HG02571 (cell line): Measurements from ENCODE around the gene ARID5B.
A peak's percentile ranks its signal among the peaks of the same experiment; 100 is the strongest.

Experiments used
- ATAC-seq: cut with Tn5 transposase; IDR thresholded peaks from one replicate; pipeline ENCODE4 v1.9.1; 2021; ENCODE audit warnings: mild to moderate bottlenecking, moderate library complexity; ENCODE audit not compliant: unreplicated experiment

Gene ARID5B

GRCh38 chr10:61887772-61888171 lies 13.7 kb upstream of the ARID5B start:
- ATAC-seq: no peak

- ATAC-seq: no peak
Measured at GRCh38 chr10:61888744-61889143, 12.8 kb upstream of the ARID5B start.

- ATAC-seq: no peak
Measured at GRCh38 chr10:61890430-61890829, 11.1 kb upstream of the ARID5B start.

GRCh38 chr10:61890881-61891409 lies 10.6 kb upstream of the ARID5B start:
- ATAC-seq: no peak

GRCh38 chr10:61891906-61892585 lies 9.5 kb upstream of the ARID5B start:
- ATAC-seq: no peak

GRCh38 chr10:61892961-61893360 lies 8.5 kb upstream of the ARID5B start:
- ATAC-seq: no peak

- ATAC-seq: no peak
Measured at GRCh38 chr10:61894133-61894532, 7.4 kb upstream of the ARID5B start.

GRCh38 chr10:61895898-61896600 lies 5.5 kb upstream of the ARID5B start:
- no peak for ATAC-seq

- ATAC-seq: peak; percentile 63
Measured at GRCh38 chr10:61896854-61897661, 4.4 kb upstream of the ARID5B start.

GRCh38 chr10:61897671-61898434 lies 3.6 kb upstream of the ARID5B start:
- no peak for ATAC-seq

GRCh38 chr10:61898435-61898778 lies 3.1 kb upstream of the ARID5B start:
- no peak for ATAC-seq

- no peak for ATAC-seq
Measured at GRCh38 chr10:61899069-61899531, 2.4 kb upstream of the ARID5B start.

GRCh38 chr10:61899663-61899996 lies 1.9 kb upstream of the ARID5B start:
- no peak for ATAC-seq

- ATAC-seq: peak; percentile 32
Measured at GRCh38 chr10:61899997-61900828, 1.3 kb upstream of the ARID5B start.

GRCh38 chr10:61901829-61902444 lies 438 bp downstream of the ARID5B start:
- no peak for ATAC-seq

GRCh38 chr10:61902445-61903220 lies 1.1 kb downstream of the ARID5B start:
- no peak for ATAC-seq

GRCh38 chr10:61903221-61903927 lies 1.9 kb downstream of the ARID5B start:
- ATAC-seq: peak; percentile 52

- ATAC-seq: no peak
Measured at GRCh38 chr10:61903928-61904344, 2.4 kb downstream of the ARID5B start.
